H1 (cell line): ENCODE data around the gene FAHD1. TPM values are rescaled to one million over a fixed set of nuclear protein-coding genes. Genes with fewer than 3 reads are reported as not detected.

Experiments
- CTCF ChIA-PET: fragments of 300-600 bp; sonication (Branson Sonifier 250); formaldehyde crosslinking; loops from one replicate; lab custom pipeline; 2021; ENCODE audit not compliant: partially characterized antibody; lab: Charles Lee
- POLR2A ChIA-PET: fragments of 300-600 bp; sonication (Branson Sonifier 250); formaldehyde crosslinking; loops from one replicate; lab custom pipeline; 2021; ENCODE audit warnings: inconsistent platforms; ENCODE audit not compliant: partially characterized antibody; lab: Charles Lee
- DNase-seq, 2 experiments: peaks; one replicate each; pipeline versions ENCODE4 v3.0.0 to v3.0.0-alpha.2; 2010 to 2022; ENCODE audit warnings: low spot score in 2 of 2, low read depth in 1 of 2, mixed read lengths in 1 of 2
- FAIRE-seq: peaks from 2 replicates; lab custom pipeline; 2011; peaks lifted over from hg19 to GRCh38; lab: Jason Lieb, UNC
- H2AFZ ChIP-seq: 2 replicates; pipeline ENCODE4 v1.8.1; 2012; ENCODE audit warnings: low read length, inconsistent platforms
- H2AK5ac ChIP-seq: 2 replicates; pipeline ENCODE4 v1.6.1; 2013; ENCODE audit warnings: low read depth, low read length
- H2BK120ac ChIP-seq: replicated peaks from 2 replicates; pipeline ENCODE3; 2013; ENCODE audit warnings: low read depth, low read length, inconsistent platforms
- H2BK12ac ChIP-seq: 2 replicates; pipeline ENCODE4 v1.6.1; 2013; ENCODE audit warnings: low read depth, low read length
- H2BK15ac ChIP-seq: 2 replicates; pipeline ENCODE4 v1.6.1; 2013; ENCODE audit warnings: low read length
- H2BK20ac ChIP-seq: 2 replicates; pipeline ENCODE4 v1.6.1; 2013; ENCODE audit warnings: low read length
- H2BK5ac ChIP-seq: 2 replicates; pipeline ENCODE4 v1.6.1; 2013; ENCODE audit warnings: low read depth, low read length
- H3K14ac ChIP-seq: 2 replicates; pipeline ENCODE4 v1.6.1; 2013; ENCODE audit warnings: inconsistent platforms; ENCODE audit not compliant: insufficient read length
- H3K18ac ChIP-seq: 2 replicates; pipeline ENCODE4 v1.6.1; 2013; ENCODE audit warnings: low read length; ENCODE audit errors: extremely low read depth
- H3K23ac ChIP-seq: 2 replicates; pipeline ENCODE4 v1.6.1; 2013; ENCODE audit warnings: inconsistent platforms; ENCODE audit not compliant: insufficient read length
- H3K23me2 ChIP-seq: 2 replicates; pipeline ENCODE4 v1.6.1; 2013; ENCODE audit warnings: low read depth, low read length
- H3K27ac ChIP-seq: 2 replicates; pipeline ENCODE4 v1.6.1; 2011; ENCODE audit warnings: low read depth, low read length, inconsistent platforms
- H3K27me3 ChIP-seq, 4 experiments: replicated peaks in 1 of 4; 1 replicate in 1 of 4; 2 replicates in 3 of 4; pipeline versions ENCODE4 v1.6.1 to v1.8.1; 2011 to 2013; ENCODE audit warnings: low read length in 3 of 4, mild to moderate bottlenecking in 3 of 4, inconsistent platforms in 2 of 4, mixed read lengths in 2 of 4, moderate library complexity in 1 of 4; ENCODE audit not compliant: control insufficient read depth in 3 of 4, insufficient read depth in 3 of 4; ENCODE audit errors: extremely low read depth in 1 of 4
- H3K36me3 ChIP-seq, 4 experiments: 2 replicates each; pipeline versions ENCODE4 v1.6.1 to v1.8.1; 2011 to 2013; ENCODE audit warnings: mild to moderate bottlenecking in 4 of 4, low read length in 3 of 4, moderate library complexity in 2 of 4, control low read depth in 1 of 4, inconsistent platforms in 1 of 4; ENCODE audit not compliant: insufficient read depth in 4 of 4, control insufficient read depth in 2 of 4
- H3K4ac ChIP-seq: replicated peaks from 2 replicates; pipeline ENCODE3; 2013; ENCODE audit warnings: low read length, low read depth, mixed read lengths, inconsistent platforms; ENCODE audit not compliant: insufficient read length
- H3K4me1 ChIP-seq, 4 experiments: replicated peaks in 1 of 4; 1 replicate in 1 of 4; 2 replicates in 3 of 4; pipeline versions ENCODE4 v1.6.1 to v1.8.1; 2011 to 2013; ENCODE audit warnings: low read length in 3 of 4, inconsistent platforms in 2 of 4, mixed read lengths in 1 of 4; ENCODE audit not compliant: insufficient read depth in 4 of 4, control insufficient read depth in 3 of 4
- H3K4me2 ChIP-seq, 2 experiments: 2 replicates each; pipeline versions ENCODE4 v1.6.1 to v1.8.1; 2011 to 2013; ENCODE audit warnings: low read depth in 2 of 2, low read length in 2 of 2, control low read depth in 1 of 2, inconsistent platforms in 1 of 2, mild to moderate bottlenecking in 1 of 2; ENCODE audit not compliant: insufficient read depth in 1 of 2
- H3K4me3 ChIP-seq, 4 experiments: fragments of 200-600, 300-600 bp in 1 of 4; sonication (generic), shearing (Covaris generic), sonication (Bioruptor Twin) in 1 of 4; 2 replicates each; pipeline versions ENCODE4 v1.5.1 to v1.8.1; 2011 to 2016; ENCODE audit warnings: low read length in 4 of 4, low read depth in 3 of 4, control low read depth in 2 of 4, inconsistent platforms in 2 of 4, mild to moderate bottlenecking in 2 of 4, mixed read lengths in 1 of 4, moderate library complexity in 1 of 4; ENCODE audit not compliant: insufficient read depth in 2 of 4; ENCODE audit errors: extremely low read depth in 1 of 4
- H3K56ac ChIP-seq: replicated peaks from 2 replicates; pipeline ENCODE3; 2013; ENCODE audit warnings: low read depth, mild to moderate bottlenecking, mixed read lengths, low read length, inconsistent platforms; ENCODE audit not compliant: insufficient read length
- H3K79me1 ChIP-seq: 2 replicates; pipeline ENCODE4 v1.6.1; 2013; ENCODE audit warnings: low read depth, low read length, control low read depth
- H3K79me2 ChIP-seq, 2 experiments: 2 replicates each; pipeline versions ENCODE4 v1.6.1 to v1.8.1; 2012 to 2013; ENCODE audit warnings: low read length in 2 of 2, mild to moderate bottlenecking in 2 of 2, inconsistent platforms in 1 of 2; ENCODE audit not compliant: insufficient read depth in 2 of 2, control insufficient read depth in 1 of 2
- H3K9ac ChIP-seq, 4 experiments: replicated peaks in 1 of 4; 1 replicate in 1 of 4; 2 replicates in 3 of 4; pipeline versions ENCODE4 v1.6.1 to v1.8.1; 2011 to 2013; ENCODE audit warnings: low read depth in 3 of 4, low read length in 3 of 4, control low read depth in 2 of 4, mild to moderate bottlenecking in 2 of 4, moderate library complexity in 2 of 4, inconsistent platforms in 1 of 4; ENCODE audit errors: extremely low read depth in 1 of 4
- H3K9me3 ChIP-seq, 2 experiments: 2 replicates each; pipeline versions ENCODE4 v1.6.1 to v1.8.1; 2012 to 2013; ENCODE audit warnings: mild to moderate bottlenecking in 2 of 2, moderate library complexity in 2 of 2, control low read depth in 1 of 2, inconsistent platforms in 1 of 2, low read depth in 1 of 2, low read length in 1 of 2, mixed read lengths in 1 of 2; ENCODE audit not compliant: insufficient read depth in 2 of 2
- H4K20me1 ChIP-seq, 2 experiments: replicated peaks in 1 of 2; 2 replicates each; pipeline versions ENCODE3 to v1.8.1; 2011 to 2013; ENCODE audit warnings: inconsistent platforms in 2 of 2, low read length in 2 of 2, mild to moderate bottlenecking in 1 of 2; ENCODE audit not compliant: insufficient read depth in 2 of 2, control insufficient read depth in 1 of 2
- H4K5ac ChIP-seq: 2 replicates; pipeline ENCODE4 v1.6.1; 2013; ENCODE audit warnings: low read length, low read depth, mixed read lengths, inconsistent platforms; ENCODE audit not compliant: insufficient read length
- H4K8ac ChIP-seq: 2 replicates; pipeline ENCODE4 v1.8.0; 2013; ENCODE audit warnings: mild to moderate bottlenecking, moderate library complexity, low read length, inconsistent platforms; ENCODE audit not compliant: insufficient read depth; ENCODE audit errors: extremely low read depth
- H4K91ac ChIP-seq: replicated peaks from 2 replicates; pipeline ENCODE3; 2013; ENCODE audit warnings: low read length, mixed read lengths, inconsistent platforms; ENCODE audit not compliant: insufficient read length
- ASH2L ChIP-seq: fragments of 200-600, 300-600 bp; sonication (generic); IDR thresholded peaks from one replicate; pipeline ENCODE4 v1.7.1; 2017; ENCODE audit warnings: low read length
- BACH1 ChIP-seq: IDR thresholded peaks from 2 replicates; pipeline ENCODE4 v1.6.1; 2012; ENCODE audit warnings: low read length, improper control_type of control experiment
- CBX5 ChIP-seq: fragments of 300-800, 300-1000 bp; sonication (generic); IDR thresholded peaks from 2 replicates; pipeline ENCODE4 v1.7.1; 2016; ENCODE audit warnings: antibody characterized with exemption, low read length, low read depth
- CBX8 ChIP-seq: fragments of 300-800, 300-1000 bp; sonication (generic); IDR thresholded peaks from 2 replicates; pipeline ENCODE4 v1.7.1; 2016; ENCODE audit warnings: low read depth, low read length, borderline replicate concordance
- CHD2 ChIP-seq: IDR thresholded peaks from 2 replicates; pipeline ENCODE4 v1.6.1; 2012; ENCODE audit warnings: low read length, improper control_type of control experiment
- CTBP2 ChIP-seq: IDR thresholded peaks from 2 replicates; pipeline ENCODE4 v1.7.0; 2011; ENCODE audit warnings: borderline replicate concordance, mild to moderate bottlenecking, moderate library complexity, mixed read lengths, low read length; ENCODE audit not compliant: insufficient read depth, insufficient read length
- FOSL1 ChIP-seq: IDR thresholded peaks from 2 replicates; pipeline ENCODE4 v1.6.1; 2011; ENCODE audit warnings: mild to moderate bottlenecking, low read depth, low read length, moderate library complexity; ENCODE audit not compliant: insufficient read depth
- HDAC6 ChIP-seq: IDR thresholded peaks from one replicate; pipeline ENCODE4 v1.7.1; 2012; ENCODE audit warnings: low read depth, mild to moderate bottlenecking, inconsistent platforms, low read length, moderate library complexity
- NRF1 ChIP-seq: IDR thresholded peaks from 2 replicates; pipeline ENCODE4 v1.6.1; 2011; ENCODE audit warnings: mild to moderate bottlenecking, low read depth, low read length, improper control_type of control experiment
- POLR2AphosphoS5 ChIP-seq: IDR thresholded peaks from 2 replicates; pipeline ENCODE4 v1.6.1; 2011; ENCODE audit warnings: low read depth, low read length
- POU5F1 ChIP-seq: IDR thresholded peaks from 2 replicates; pipeline ENCODE4 v1.6.1; 2011; ENCODE audit warnings: low read depth, mild to moderate bottlenecking, low read length, moderate library complexity
- SAP30 ChIP-seq: fragments of 300-600 bp; sonication (generic); IDR thresholded peaks from 2 replicates; pipeline ENCODE4 v1.7.1; 2012; ENCODE audit warnings: low read length, moderate library complexity, mild to moderate bottlenecking, inconsistent platforms; ENCODE audit not compliant: insufficient read depth, insufficient replicate concordance
- SP4 ChIP-seq: IDR thresholded peaks from 2 replicates; pipeline ENCODE4 v1.6.1; 2012; ENCODE audit warnings: low read length, inconsistent platforms
- TCF12 ChIP-seq: IDR thresholded peaks from 2 replicates; pipeline ENCODE4 v1.6.1; 2011; ENCODE audit warnings: low read depth, mild to moderate bottlenecking, low read length
- WGBS, 2 experiments: shearing (Covaris generic) in 1 of 2; methylation state at CpG; one replicate each; pipeline versions ENCODE4 v1.1.6 to v1.1.7; 2013 to 2015; ENCODE audit warnings: low lambda C conversion rate in 2 of 2, mixed read lengths in 2 of 2, inconsistent platforms in 1 of 2, low coverage in 1 of 2, missing lambda C conversion rate in 1 of 2; ENCODE audit not compliant: insufficient replicate concordance in 2 of 2, insufficient coverage in 1 of 2, insufficient read length in 1 of 2; ENCODE audit errors: extremely low coverage in 1 of 2, missing lambda C conversion rate in 1 of 2; 5-methylcytosine and 5-hydroxymethylcytosine counted together
- polyA plus RNA-seq, 7 experiments: library from polyadenylated mRNA; depleted of rRNA in 3 of 7; stranded (reverse) in 5 of 7; unstranded in 2 of 7; fragments of >200 nt in 5 of 7; fragments of 200-250 nt in 2 of 7; gene quantifications; 1 replicate in 5 of 7; 2 replicates in 1 of 7; 4 replicates in 1 of 7; pipeline versions ENCODE4 v1.2.1 to v1.2.3, GENCODE V29; 2011 to 2013; ENCODE audit warnings: missing spikeins in 2 of 7, mixed read lengths in 2 of 7
- total RNA-seq: library from RNA; stranded (reverse); fragmentation: NEBNext Ultra II Directional; extraction: Animal tissue kit (Norgen Biotek cat#: 25700); gene quantifications from 2 replicates; pipeline ENCODE4 v1.2.1, GENCODE V29; 2021
- TF ChIP-seq, protein P1 (sequence below): IDR thresholded peaks from 2 replicates; pipeline ENCODE4 v1.6.1; 2011; ENCODE audit warnings: low read depth, mild to moderate bottlenecking, low read length; ENCODE audit not compliant: insufficient read depth

FAHD1 gene
- total and polyA plus RNA-seq, 2 of the 8 experiments (the other 6 are each of a cell fraction or from before 2014, with no cell fraction given) = 20.4 to 31.9 TPM

DNA sequence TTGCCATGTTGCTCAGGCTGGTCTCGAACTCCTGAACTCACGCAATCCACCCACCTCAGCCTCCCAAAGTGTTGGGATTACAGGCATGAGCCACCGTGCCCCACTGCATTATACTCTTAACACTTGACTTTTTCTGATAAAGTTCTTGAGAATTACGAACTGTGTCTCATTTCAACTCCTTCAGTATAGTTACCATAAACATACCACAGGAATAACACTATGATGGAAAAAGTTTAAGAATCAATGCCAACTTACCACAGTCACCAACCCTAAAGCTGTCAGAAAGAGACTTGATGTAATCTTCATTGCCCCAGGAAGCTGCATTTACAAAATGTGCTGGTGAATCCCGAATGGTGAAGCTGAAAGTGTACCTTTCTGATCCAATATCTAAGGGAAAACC, 34.7 kb downstream of the FAHD1 start:
- Histone ChIP-seq H2BK20ac (no peak overlapping the region), H3K27ac (no peak overlapping the region), H2BK12ac (no peak overlapping the region), H3K4ac (no peak overlapping the region), H3K27me3 (peaks cover 0 to 6% (median 2%) of the 10 kb centered on the region in 4 experiments; a peak in 6 of 7 replicates), H3K4me1 (no peaks in the 10 kb centered on the region), H3K9me3 (no peaks in the 10 kb centered on the region), H2BK15ac (no peak overlapping the region), H4K5ac (no peak overlapping the region), H3K79me2 (no peaks in the 10 kb centered on the region), H3K14ac (no peak overlapping the region), H3K23me2 (no peaks in the 10 kb centered on the region), H3K18ac (no peak overlapping the region), H3K79me1 (no peaks in the 10 kb centered on the region), H4K91ac (no peak overlapping the region), H3K4me3 (no peak overlapping the region), H2BK120ac (no peak overlapping the region), H2AFZ (no peak overlapping the region), H2BK5ac (no peak overlapping the region), H4K20me1 (no peaks in the 10 kb centered on the region), H3K23ac (no peak overlapping the region), H2AK5ac (no peak overlapping the region), H3K4me2 (no peak overlapping the region), H3K9ac (no peak overlapping the region), H3K56ac (no peak overlapping the region), H4K8ac (no peak overlapping the region), H3K36me3 (no peaks in the 10 kb centered on the region)
- CTCF ChIA-PET = interaction anchor here (0.7 to 6.6 kb wide), 11 partner anchors 9 to 126 kb away, joined by 3 to 75 read pairs (median 4); no protein-coding TSS in a partner anchor
- POLR2A ChIA-PET = interaction anchor here (1.2 kb wide), 1 partner anchor 103 kb away, joined by 3 read pairs; the partner anchor contains the start of gene RPS2
- DNase-seq (no peak), FAIRE-seq (no peak)
- WGBS, 2 experiments = 83% methylated on average over 5 of the region's 5 CpGs; no CpG with 5 or more reads in 1 of the 2 experiments
- no peak for TF ChIP-seq SAP30
- no peak for TF ChIP-seq CHD2
- TF ChIP-seq, protein P1, sequence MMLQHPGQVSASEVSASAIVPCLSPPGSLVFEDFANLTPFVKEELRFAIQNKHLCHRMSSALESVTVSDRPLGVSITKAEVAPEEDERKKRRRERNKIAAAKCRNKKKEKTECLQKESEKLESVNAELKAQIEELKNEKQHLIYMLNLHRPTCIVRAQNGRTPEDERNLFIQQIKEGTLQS = no peak
- no peak for TF ChIP-seq CBX8
- no peak for TF ChIP-seq FOSL1
- no peak for TF ChIP-seq POU5F1
- TF ChIP-seq POLR2AphosphoS5 = no peak
- no peak for TF ChIP-seq HDAC6
- TF ChIP-seq BACH1 = no peak
- TF ChIP-seq CTBP2 = no peak
- TF ChIP-seq ASH2L = no peak
- no peak for TF ChIP-seq TCF12
- TF ChIP-seq CBX5 = no peak
- no peak for TF ChIP-seq NRF1
- no peak for TF ChIP-seq SP4
